SW480 (cell line): ENCODE results near the gene MAPK4.
"Not testable (repeated sequence)": the region's sequence is repeated elsewhere in the genome, so short reads cannot be mapped to it uniquely, and the experiment has no call there.

Experiments
- DNase-seq: peaks from one replicate; pipeline ENCODE4 v3.0.0-alpha.2; 2016; ENCODE audit warnings: low spot score

The MAPK4 gene

GRCh38 chr18:50559752-50560680 lies at the start of gene MAPK4:
TSS of gene MAPK4 (plus strand) at chr18:50560087. CDS start at chr18:50663959, 103,872 bp downstream.
- peak; percentile 2 for DNase-seq

DNA sequence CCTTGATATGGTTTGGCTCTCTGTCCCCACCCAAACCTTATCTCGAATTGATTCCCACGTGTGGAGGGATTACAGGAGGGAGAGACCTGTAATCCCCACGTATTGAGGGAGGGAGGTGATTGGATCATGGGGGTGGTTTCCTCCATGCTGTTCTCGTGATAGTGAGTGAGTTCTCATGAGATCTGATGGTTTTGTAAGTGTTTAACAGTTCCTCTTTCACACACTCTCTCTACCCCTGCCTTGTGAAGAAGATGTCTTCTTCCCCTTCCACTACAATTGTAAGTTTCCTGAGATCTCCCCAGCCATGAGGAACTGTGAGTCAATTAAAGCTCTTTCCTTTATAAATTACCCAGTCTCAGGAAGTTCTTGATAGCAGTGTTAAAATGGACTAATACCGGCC lies 42.6 kb upstream of the MAPK4 start:
- not testable (repeated sequence) for DNase-seq

- DNase-seq = no peak
These were observed 40.9 kb upstream of the MAPK4 start for GRCh38 chr18:50518787-50519546.

DNA sequence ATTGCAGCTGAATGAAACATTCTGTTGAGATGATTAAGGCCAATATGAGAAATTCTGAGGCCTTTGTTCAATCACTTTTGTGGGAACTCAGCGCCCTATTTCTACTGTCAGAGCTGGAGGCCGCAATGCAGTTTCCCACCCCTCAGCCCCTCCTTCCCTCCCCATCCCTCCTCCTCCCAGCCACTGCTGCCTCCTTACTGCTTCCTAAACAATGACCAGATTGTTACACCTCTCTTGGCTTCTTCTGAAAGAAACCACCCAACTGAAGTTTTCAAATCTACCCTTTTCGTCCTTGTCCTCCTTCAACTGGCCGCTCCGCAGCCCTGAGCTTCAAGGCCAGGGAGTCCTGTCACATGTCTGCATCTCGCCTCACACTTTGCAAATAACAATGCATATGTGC lies 36.7 kb upstream of the MAPK4 start:
- no peak for DNase-seq

DNA sequence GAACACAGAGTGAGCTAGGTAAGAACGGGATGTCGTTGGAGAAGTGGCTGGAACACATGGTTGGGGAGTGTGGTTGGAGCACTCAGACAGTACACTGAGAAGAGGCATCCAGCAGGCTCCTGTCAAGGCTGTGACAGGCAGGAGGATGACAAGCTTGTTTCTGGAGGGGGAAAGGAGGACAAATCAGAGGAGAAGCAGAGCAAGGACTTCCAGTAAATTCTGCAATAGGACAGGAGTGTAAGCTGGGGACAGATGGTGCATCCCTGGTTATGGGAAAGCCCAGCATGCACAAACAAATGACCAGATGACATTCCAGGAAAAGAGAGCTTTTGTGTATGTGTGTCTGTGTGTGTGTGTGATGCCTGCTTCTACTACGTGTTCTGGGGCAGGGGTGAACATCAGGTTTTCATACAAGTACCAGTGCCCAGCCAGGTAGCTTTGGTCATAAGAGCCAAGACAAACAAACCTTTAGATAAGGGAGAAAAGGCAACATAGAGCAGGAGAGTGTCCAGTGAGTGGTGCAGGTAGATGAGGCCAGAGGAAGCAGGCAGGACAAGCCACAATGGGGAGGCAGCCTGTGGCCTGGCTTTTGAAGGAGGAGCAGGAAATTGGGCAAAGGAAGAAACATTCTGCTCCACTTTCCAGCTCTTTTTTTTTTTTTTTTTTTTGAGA lies 32.1 kb upstream of the MAPK4 start:
- no peak for DNase-seq

GRCh38 chr18:50528806-50529205 lies 31.1 kb upstream of the MAPK4 start:
- DNase-seq = no peak

DNA sequence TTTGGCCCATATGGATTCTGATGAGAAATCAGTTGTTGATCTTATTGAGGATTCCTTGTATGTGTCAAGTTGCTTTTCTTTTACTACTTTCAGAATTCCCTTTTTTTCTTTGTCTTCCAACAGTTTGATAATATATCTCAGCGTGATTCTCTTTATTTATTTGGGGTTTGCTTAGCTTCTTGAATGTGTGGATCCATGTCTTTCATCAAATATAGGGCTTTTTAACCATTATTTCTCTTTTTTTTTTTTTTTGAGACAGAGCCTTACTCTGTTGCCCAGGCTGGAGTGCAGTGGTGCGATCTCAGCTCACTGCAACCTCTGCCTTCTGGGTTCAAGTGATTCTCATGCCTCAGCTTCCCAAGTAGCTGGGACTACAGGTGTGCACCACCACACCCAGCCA lies 26.1 kb upstream of the MAPK4 start:
- DNase-seq = not testable (repeated sequence)

DNA sequence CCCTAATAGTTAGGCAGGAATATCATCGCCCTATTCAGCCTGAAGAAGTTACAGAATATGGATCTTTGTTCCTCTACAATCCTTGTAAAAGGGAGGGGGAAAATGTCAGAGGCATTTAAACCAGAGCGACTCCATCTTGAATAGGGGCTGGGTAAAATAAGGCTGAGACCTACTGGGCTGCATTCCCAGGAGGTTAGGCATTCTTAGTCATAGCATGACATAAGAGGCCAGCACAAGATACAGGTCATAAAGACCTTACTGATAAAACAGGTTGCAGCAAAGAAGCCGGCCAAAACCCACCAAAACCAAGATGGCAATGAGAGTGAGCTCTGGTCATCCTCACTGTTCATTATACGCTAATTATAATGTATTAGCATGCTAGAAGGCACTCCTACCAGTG lies 15.4 kb upstream of the MAPK4 start:
- DNase-seq = not testable (repeated sequence)

GRCh38 chr18:50545936-50546335 lies 14.0 kb upstream of the MAPK4 start:
- DNase-seq = no peak

DNA sequence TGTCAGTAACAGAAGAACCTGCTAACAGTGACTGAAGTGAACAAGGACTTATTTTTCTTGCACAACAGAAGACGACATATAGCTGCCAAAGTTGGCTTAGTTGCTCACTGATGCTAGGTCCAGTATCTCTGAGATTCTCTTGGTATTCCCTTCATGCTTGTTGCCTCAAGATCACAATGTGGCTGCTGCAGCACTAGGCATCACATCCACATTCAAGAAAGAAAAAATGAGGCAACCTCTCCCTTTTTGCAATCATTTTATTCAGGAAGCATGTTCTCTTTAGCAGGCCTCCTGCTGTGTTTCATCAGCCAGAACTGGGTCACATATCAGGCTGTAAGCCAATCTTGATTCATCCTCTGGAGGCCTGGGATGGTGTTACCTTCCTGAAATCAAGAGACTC lies 11.7 kb upstream of the MAPK4 start:
- DNase-seq = no peak

DNA sequence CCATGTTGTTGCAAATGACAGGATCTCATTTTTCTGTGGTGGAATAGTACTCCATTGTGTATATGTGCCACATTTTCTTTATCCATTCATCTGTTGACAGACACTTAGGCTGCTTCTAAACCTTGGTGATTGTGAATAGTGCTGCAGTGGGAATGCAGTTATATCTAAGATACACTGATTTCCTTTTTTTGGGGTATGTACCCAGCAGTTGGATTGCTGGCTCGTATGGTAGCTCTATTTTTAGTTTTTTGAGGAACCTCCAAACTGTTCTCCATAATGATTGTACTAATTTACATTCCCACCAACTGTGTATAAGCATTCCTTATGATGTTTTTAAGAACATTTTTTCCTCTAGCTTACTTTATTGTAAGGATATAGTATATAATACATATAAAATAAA lies 8.2 kb upstream of the MAPK4 start:
- DNase-seq = not testable (repeated sequence)

GRCh38 chr18:50558157-50558556 lies 1.7 kb upstream of the MAPK4 start:
- no peak for DNase-seq

DNA sequence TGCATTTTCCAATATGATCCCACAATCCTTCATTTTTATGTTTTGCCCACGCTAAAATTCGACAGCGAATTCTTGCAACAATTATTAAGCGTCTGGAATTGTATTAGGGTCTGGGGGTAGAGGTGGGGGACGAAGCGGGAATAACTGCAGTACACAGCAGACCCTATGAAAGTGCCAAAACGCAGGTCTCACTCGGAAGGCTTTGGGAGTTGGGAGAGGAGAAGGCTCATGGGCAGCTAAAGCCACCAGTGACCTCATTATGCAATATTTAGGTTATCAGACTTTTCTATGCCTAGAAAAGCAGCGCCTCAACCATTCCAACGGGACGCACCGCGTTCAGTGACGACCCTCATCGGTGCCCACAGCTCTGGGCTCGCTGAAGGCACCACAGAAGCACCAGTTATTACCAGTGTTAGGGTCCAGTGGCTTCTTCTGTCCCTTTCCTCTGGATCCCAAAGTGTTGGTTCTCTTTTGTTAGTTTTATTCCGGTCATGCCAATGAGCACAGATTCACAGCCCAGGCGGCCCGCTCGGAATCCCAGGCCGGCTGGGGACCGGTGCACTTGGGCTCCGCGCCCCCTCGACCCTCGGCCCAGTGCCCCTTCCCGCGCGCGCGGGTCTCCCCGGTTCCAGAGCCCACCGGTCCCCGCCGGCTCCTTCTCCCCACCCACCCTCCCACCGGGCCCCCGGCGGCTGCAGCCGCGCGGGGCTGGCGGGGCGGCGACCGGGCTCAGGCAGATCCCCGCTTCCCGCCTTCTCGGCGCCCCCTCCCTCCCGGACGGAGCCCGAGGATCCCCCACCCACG lies 737 bp upstream of the MAPK4 start:
- DNase-seq = no peak

- peak; percentile 1 for DNase-seq
These were observed 1.1 kb downstream of the MAPK4 start for GRCh38 chr18:50560681-50561629.

DNA sequence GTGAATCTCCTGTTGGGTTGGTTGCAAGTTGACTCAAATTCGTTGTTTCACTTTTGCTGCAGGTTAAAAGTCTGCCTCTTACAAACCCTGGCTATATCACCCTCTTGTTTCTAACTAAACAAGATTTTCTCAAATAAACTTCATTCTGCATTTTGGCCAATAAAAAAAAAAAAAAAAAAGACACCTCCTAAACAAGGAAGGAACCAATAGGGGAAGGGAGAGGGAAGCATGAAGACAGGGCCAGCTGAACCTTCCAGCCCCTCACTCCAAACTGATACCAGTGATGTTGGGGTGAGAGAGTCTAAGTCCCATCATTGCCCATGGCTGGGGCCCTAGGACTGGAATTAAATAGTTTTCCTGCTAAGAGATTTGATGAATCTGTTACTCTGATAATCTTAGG lies 2.4 kb downstream of the MAPK4 start:
- DNase-seq = not testable (repeated sequence)

DNA sequence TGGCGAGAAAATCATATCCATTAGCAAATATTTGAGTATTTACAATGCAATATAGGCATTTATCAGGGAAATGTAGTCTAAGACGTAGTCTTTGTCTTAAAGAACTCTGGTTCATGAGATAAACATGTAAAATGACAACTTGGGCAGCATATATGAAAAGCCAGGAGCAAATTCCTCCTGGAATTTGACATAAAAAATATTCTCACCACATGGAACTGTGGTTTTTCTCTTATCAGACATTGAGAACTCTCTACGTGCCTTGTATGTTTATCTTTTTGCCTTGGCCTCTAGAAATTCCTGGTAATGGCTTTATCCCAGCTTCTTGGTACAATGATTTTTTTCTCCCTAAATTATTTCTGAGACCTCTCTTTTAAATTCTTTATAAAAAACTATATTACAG lies 2.8 kb downstream of the MAPK4 start:
- no peak for DNase-seq

DNA sequence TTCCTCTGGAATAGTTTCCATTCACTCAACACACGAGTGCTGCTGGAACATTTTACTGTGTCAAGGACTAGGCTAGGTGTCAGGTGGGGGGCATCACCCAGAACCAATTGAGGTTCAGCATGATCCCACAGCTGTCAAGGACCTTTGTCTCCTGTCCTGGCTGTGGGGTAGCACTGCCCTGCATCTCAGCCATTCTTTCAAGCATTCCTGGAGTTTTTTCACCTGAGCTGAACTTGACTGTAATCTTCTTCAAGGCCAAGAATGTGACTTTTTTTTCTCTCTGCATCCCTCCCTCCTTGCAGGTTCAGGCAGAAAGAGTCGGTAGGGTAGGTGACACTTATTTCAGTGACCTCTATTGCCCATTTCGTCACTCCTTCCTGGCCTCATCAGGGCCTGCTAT lies 3.5 kb downstream of the MAPK4 start:
- DNase-seq = no peak

DNA sequence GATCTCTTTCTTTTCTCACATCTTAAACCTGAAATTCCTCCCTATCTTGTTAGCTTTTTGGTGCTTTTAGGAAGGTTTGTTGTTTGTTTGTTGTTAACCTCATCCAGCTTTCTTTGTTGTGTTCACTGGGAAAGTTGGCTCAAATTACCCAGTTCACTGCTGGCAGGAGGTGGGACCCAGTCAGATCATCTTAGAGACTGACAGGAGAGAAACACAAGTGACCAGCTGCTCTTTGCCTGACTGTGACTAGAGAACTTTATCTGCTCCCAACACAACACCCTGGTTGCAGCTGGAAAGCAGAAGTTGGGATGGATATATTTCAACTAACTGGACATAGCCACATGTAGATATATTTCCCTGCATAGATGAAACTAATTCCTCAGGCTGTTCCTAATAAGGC lies 10.0 kb downstream of the MAPK4 start:
- no peak for DNase-seq

DNA sequence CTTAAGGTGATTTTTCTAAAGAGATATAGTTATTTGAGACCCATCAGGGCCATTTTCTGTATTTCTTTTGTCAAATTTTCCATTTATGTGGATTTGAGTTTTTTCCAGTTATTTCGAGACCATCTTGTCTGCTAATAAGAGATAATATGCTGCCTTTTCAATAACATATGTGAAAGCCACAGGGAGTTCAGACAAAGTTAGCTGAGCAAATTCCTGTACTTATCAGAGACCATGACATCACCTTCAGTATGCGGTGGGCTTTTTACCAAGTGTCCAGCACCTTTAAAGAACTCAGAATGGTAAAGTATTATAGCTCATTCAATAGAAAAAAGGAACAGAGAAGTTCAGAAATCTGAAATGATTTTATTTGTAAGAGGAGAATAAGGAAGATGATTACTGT lies 11.7 kb downstream of the MAPK4 start:
- no peak for DNase-seq

- DNase-seq = not testable (repeated sequence)
These were observed 13.3 kb downstream of the MAPK4 start for GRCh38 chr18:50573196-50573595.

DNA sequence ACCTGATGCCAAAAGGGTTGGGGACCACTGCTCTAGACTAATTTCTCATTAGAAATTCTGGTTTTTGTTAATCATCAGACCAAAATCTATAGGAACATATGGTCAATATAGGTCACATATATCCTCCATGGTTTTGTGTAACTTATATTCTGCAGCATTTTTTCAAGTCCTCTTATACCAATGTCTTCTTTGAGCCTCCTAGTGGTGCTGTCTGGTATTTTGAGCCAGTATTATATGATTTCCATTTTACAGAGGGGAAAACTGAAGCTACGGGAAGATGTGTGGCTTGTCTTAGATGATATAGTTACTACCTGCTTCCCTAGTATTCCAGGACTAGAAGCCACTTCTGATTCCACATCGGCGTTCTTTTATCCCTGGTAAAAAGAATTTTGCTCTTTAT lies 13.8 kb downstream of the MAPK4 start:
- DNase-seq = no peak
